ENCODE results near the gene NCAM2. TPM values are rescaled to one million over a fixed set of nuclear protein-coding genes. Genes with fewer than 3 reads are reported as not detected.

NCAM2 gene
- total RNA-seq, 1 experiment from 2014 or later = not detected

DNA sequence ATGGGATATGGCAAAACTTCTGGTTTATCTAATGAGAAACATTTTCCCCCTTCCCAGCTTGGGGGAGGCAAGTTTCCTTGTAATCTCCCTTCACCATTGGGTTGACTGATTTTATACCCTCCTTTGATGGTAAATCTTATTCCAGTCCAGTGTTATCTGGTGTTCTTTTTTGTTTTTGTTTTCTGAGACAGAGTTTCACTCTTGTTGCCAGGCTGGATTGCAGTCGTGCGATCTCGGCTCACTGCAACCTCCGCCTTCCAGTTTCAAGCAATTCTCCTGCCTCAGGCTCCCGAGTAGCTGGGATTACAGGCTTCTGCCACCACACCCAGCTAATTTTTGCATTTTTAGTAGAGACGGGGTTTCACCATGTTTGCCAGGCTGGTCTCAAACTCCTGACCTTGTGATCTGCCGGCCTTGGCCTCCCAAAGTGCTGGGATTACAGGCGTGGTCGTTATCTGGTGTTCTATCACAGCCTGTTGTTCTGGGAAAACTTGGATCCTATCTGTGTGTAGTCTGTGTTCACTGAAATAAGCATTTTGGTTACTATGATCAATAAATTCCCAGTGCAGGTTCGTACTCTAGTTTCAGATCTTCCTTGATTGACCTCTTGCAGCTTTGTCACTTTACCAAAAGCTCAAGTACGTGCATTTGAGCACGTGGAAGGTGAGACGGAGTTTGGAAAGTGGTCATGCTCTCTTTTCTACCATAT, 281.1 kb downstream of the NCAM2 start:
- Mint-ChIP-seq H3K27me3 (ENCODE audit: insufficient read depth, unreplicated experiment) (no peaks in the 10 kb centered on the region), H3K27ac (ENCODE audit: low read depth, unreplicated experiment) (no peak overlapping the region), H3K36me3 (ENCODE audit: insufficient read depth, unreplicated experiment) (no peaks in the 10 kb centered on the region), H3K4me1 (ENCODE audit: insufficient read depth, unreplicated experiment) (no peaks in the 10 kb centered on the region), H3K9me3 (ENCODE audit: unreplicated experiment) (no peaks in the 10 kb centered on the region), H3K4me3 (ENCODE audit: unreplicated experiment) (no peak overlapping the region)
- BruUV-seq (replicated peaks) = no TSS peak
- ChIA-PET POLR2A (no interaction called here), CTCF (no interaction called here)
- no peak for DNase-seq (ENCODE audit: unreplicated experiment)
- intact Hi-C loops (cut with micrococcal nuclease) = no loop called here
- TF ChIP-seq, protein P1, sequence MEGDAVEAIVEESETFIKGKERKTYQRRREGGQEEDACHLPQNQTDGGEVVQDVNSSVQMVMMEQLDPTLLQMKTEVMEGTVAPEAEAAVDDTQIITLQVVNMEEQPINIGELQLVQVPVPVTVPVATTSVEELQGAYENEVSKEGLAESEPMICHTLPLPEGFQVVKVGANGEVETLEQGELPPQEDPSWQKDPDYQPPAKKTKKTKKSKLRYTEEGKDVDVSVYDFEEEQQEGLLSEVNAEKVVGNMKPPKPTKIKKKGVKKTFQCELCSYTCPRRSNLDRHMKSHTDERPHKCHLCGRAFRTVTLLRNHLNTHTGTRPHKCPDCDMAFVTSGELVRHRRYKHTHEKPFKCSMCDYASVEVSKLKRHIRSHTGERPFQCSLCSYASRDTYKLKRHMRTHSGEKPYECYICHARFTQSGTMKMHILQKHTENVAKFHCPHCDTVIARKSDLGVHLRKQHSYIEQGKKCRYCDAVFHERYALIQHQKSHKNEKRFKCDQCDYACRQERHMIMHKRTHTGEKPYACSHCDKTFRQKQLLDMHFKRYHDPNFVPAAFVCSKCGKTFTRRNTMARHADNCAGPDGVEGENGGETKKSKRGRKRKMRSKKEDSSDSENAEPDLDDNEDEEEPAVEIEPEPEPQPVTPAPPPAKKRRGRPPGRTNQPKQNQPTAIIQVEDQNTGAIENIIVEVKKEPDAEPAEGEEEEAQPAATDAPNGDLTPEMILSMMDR (IDR thresholded peaks at IDR 0.05; ENCODE audit: unreplicated experiment) = no peak

DNA sequence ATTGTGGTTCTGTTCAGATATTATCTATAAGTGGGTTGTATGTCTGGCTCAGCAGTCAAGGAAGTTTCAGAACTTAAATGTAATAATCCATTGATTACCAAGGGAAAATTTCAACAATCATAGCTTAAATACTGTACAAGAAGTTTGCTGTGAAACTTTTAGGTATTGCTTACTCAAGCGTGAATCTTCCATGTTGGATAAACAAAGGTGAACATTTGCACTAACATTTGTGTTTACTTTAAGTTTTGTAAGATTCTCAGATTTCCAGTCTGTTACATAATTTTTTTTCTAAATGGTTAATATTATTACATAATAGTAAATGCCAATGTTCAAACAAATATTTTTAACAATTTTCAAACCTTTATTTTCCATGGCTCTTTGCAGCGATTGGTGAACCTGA, 285.6 kb downstream of the NCAM2 start:
- no peaks in the 10 kb centered on the region for H3K9me3 Mint-ChIP-seq (ENCODE audit: unreplicated experiment)
- intact Hi-C loops (cut with micrococcal nuclease) = no loop called here
- H3K4me1 Mint-ChIP-seq (ENCODE audit: insufficient read depth, unreplicated experiment) = no peaks in the 10 kb centered on the region
- H3K4me3 Mint-ChIP-seq (ENCODE audit: unreplicated experiment) = no peak overlapping the region
- H3K27me3 Mint-ChIP-seq (ENCODE audit: insufficient read depth, unreplicated experiment) = no peaks in the 10 kb centered on the region
- ChIA-PET CTCF (no interaction called here), POLR2A (no interaction called here)
- no TSS peak for BruUV-seq (replicated peaks)
- no peak for DNase-seq (ENCODE audit: unreplicated experiment)
- no peaks in the 10 kb centered on the region for H3K36me3 Mint-ChIP-seq (ENCODE audit: insufficient read depth, unreplicated experiment)
- TF ChIP-seq, protein P1 (IDR thresholded peaks at IDR 0.05; ENCODE audit: unreplicated experiment) = no peak
- H3K27ac Mint-ChIP-seq (ENCODE audit: low read depth, unreplicated experiment) = no peak overlapping the region

DNA sequence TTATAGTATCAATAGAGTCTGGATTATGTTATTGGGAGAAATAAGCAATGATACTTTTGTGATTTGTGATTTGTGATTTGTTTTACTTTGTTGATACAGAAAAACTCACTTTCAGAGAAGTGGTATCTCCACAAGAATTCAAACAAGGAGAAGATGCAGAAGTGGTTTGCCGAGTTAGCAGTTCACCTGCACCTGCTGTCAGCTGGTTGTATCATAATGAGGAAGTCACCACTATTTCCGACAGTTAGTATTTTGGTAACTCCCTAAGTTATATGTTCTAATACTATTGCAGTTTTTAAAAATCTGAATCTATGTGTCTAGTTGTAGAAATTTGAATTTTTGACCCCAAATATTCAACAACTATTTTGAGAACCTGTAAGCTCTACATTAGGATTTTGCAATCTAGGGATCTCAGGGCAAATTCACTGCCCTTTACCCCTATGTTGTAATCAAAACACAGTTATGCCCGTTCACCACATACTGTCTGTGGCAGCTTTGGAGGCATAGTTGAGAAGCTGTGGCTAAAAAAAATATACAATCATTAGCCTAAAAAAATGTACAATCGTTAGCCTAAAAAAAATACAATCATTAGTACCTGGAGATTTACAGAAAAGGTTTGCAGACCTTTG, 288.1 kb downstream of the NCAM2 start:
- ChIA-PET CTCF (no interaction called here), POLR2A (no interaction called here)
- no peaks in the 10 kb centered on the region for H3K27me3 Mint-ChIP-seq (ENCODE audit: insufficient read depth, unreplicated experiment)
- H3K27ac Mint-ChIP-seq (ENCODE audit: low read depth, unreplicated experiment) = no peak overlapping the region
- no TSS peak for BruUV-seq (replicated peaks)
- intact Hi-C loops (cut with micrococcal nuclease) = no loop called here
- no peak overlapping the region for H3K4me3 Mint-ChIP-seq (ENCODE audit: unreplicated experiment)
- H3K9me3 Mint-ChIP-seq (ENCODE audit: unreplicated experiment) = peaks cover 8% of the 10 kb centered on the region
- peak; percentile 1 for DNase-seq (ENCODE audit: unreplicated experiment)
- no peaks in the 10 kb centered on the region for H3K36me3 Mint-ChIP-seq (ENCODE audit: insufficient read depth, unreplicated experiment)
- TF ChIP-seq, protein P1 (IDR thresholded peaks at IDR 0.05; ENCODE audit: unreplicated experiment) = no peak
- H3K4me1 Mint-ChIP-seq (ENCODE audit: insufficient read depth, unreplicated experiment) = no peaks in the 10 kb centered on the region

DNA sequence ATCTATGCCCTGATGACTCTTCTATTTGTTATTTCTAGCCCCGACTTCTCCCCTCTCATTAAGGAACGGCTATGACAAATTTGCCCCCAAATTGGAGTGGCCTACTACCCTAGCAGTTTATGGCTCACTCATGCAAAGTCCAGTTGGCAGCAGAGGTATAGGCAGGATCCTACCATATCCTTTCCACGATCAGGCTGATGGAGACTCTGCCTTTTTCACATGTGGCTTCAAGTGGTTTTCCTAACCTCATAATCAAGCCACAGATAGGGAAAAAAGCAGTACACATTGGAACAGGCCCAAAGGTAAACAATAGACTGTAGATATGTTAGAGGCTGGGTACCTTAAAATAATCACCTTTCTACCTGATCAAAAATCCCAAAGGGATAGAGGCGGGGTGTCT, 292.5 kb downstream of the NCAM2 start:
- intact Hi-C loops (cut with micrococcal nuclease) = no loop called here
- Mint-ChIP-seq H3K36me3 (ENCODE audit: insufficient read depth, unreplicated experiment) (no peaks in the 10 kb centered on the region), H3K9me3 (ENCODE audit: unreplicated experiment) (peaks cover 21% of the 10 kb centered on the region), H3K4me3 (ENCODE audit: unreplicated experiment) (no peak overlapping the region), H3K27ac (ENCODE audit: low read depth, unreplicated experiment) (no peak overlapping the region), H3K4me1 (ENCODE audit: insufficient read depth, unreplicated experiment) (no peaks in the 10 kb centered on the region), H3K27me3 (ENCODE audit: insufficient read depth, unreplicated experiment) (no peaks in the 10 kb centered on the region)
- ChIA-PET CTCF (no interaction called here), POLR2A (no interaction called here)
- TF ChIP-seq, protein P1 (IDR thresholded peaks at IDR 0.05; ENCODE audit: unreplicated experiment) = no peak
- DNase-seq (ENCODE audit: unreplicated experiment) = no peak
- BruUV-seq (replicated peaks) = no TSS peak
